ENCODE measurements around the gene GAREM1. TPM values are rescaled to one million over a fixed set of nuclear protein-coding genes. Genes with fewer than 3 reads are reported as not detected.

GAREM1 gene
- total and polyA plus RNA-seq, 2 of the 8 experiments (the other 6 are each of a cell fraction or from before 2014, with no cell fraction given) = 3.6 to 9.2 TPM

- TF ChIP-seq SP2 (IDR thresholded peaks at IDR 0.05; ENCODE audit: low read length) = no peak
- TF ChIP-seq TBP (IDR thresholded peaks at IDR 0.05; ENCODE audit: low read depth, low read length) = no peak
- TF ChIP-seq SIN3A (conservative IDR thresholded peaks at IDR 0.05 in 1 of 2, IDR thresholded peaks at IDR 0.05 in 1 of 2; ENCODE audit: low read depth in 1 of 2, low read length in 2 of 2) = no peak
- no peak for TF ChIP-seq SRF (IDR thresholded peaks at IDR 0.05; ENCODE audit: low read depth, low read length)
- no peak for TF ChIP-seq MAX (IDR thresholded peaks at IDR 0.05)
- no peak for TF ChIP-seq CBX8 (IDR thresholded peaks at IDR 0.05; ENCODE audit: borderline replicate concordance, low read depth, low read length)
Measured at GRCh38 chr18:32386471-32386870, 84.2 kb downstream of the GAREM1 start (continued).

Measured in H1 (cell line).